Activated T-cell treated with anti-CD3 and anti-CD28 coated beads, Interleukin-2, amount 50 U/mL, for 4 hours (primary cell): Measurements from ENCODE around the gene HSD17B4. TPM values are rescaled to one million over a fixed set of nuclear protein-coding genes. Genes with fewer than 3 reads are reported as not detected.
"Not testable (repeated sequence)": the region's sequence is repeated elsewhere in the genome, so short reads cannot be mapped to it uniquely, and the experiment has no call there.

ENCODE experiments used
- ATAC-seq, 2 donors: fragments of 200-7000 bp; cut with Tn5 transposase; one replicate each; pipeline ENCODE4 v1.10.0; 2021
- DNase-seq: peaks from one replicate; pipeline ENCODE4 v3.0.0-alpha.2; 2020
- H3K27me3 Mint-ChIP-seq: one replicate; pipeline ENCODE4 v1.8.0; 2021; ENCODE audit warnings: low read depth, mixed read lengths
- H3K36me3 Mint-ChIP-seq: one replicate; pipeline ENCODE4 v1.8.0; 2022; ENCODE audit warnings: mixed read lengths; ENCODE audit not compliant: insufficient read depth
- H3K4me1 Mint-ChIP-seq: one replicate; pipeline ENCODE4 v1.8.0; 2021; ENCODE audit warnings: low read depth, mixed read lengths
- H3K4me3 Mint-ChIP-seq: one replicate; pipeline ENCODE4 v1.8.0; 2021; ENCODE audit warnings: mild to moderate bottlenecking, moderate library complexity, mixed read lengths
- H3K9me3 Mint-ChIP-seq: one replicate; pipeline ENCODE4 v1.8.0; 2021; ENCODE audit warnings: mixed read lengths
- total RNA-seq, 3 donors: library from RNA; stranded (reverse); gene quantifications; one replicate each; pipeline ENCODE4 v1.2.1, GENCODE V29; 2021

The HSD17B4 gene
- total RNA-seq, 3 donors from 2014 or later, result 59.7 to 74.4 (median 69.7) TPM

GRCh38 chr5:119449882-119450281 is 2.4 kb upstream of the HSD17B4 start:
- no peak for ATAC-seq
- peaks cover 4% of the 10 kb centered on the region for H3K27me3 Mint-ChIP-seq
- no peak overlapping the region for H3K4me3 Mint-ChIP-seq

GRCh38 chr5:119450627-119451026 is 1.7 kb upstream of the HSD17B4 start:
- H3K27me3 Mint-ChIP-seq, H3K4me3 Mint-ChIP-seq, ATAC-seq, H3K9me3 Mint-ChIP-seq, H3K36me3 Mint-ChIP-seq, DNase-seq: not testable (repeated sequence)
- peaks cover 14% of the 10 kb centered on the region for H3K4me1 Mint-ChIP-seq

More at GRCh38 chr5:119449882-119450281, 2.4 kb upstream of the HSD17B4 start:
- Mint-ChIP-seq H3K36me3 (no peaks in the 10 kb centered on the region), H3K9me3 (no peaks in the 10 kb centered on the region), H3K4me1 (peaks cover 14% of the 10 kb centered on the region)
- DNase-seq, result no peak

DNA sequence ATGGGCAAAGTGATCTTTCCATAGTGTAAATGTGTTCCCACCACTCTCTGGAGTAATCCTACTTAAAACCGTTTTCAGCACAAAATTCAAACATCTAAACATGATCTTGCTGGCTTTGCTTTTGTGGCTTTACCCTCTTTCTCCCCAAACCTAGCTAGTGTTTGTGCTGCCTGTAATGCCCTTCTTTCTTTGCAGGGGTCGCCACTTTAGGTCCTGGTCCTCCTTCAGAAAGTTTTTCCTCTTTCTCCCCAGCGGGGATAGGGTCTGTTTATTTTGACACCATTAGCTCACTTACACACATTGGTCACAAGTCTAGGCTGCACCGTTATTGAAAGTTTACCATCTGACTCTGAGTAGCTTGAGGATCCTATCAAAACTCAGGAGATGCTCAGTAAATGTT is 736 bp upstream of the HSD17B4 start:
- ATAC-seq (no peak), DNase-seq (no peak)
- peaks cover 2% of the 10 kb centered on the region for H3K36me3 Mint-ChIP-seq
- peaks cover 4% of the 10 kb centered on the region for H3K27me3 Mint-ChIP-seq
- no peaks in the 10 kb centered on the region for H3K9me3 Mint-ChIP-seq
- H3K4me3 Mint-ChIP-seq, result peak overlapping the region; percentile 94
- H3K4me1 Mint-ChIP-seq, result peaks cover 14% of the 10 kb centered on the region

DNA sequence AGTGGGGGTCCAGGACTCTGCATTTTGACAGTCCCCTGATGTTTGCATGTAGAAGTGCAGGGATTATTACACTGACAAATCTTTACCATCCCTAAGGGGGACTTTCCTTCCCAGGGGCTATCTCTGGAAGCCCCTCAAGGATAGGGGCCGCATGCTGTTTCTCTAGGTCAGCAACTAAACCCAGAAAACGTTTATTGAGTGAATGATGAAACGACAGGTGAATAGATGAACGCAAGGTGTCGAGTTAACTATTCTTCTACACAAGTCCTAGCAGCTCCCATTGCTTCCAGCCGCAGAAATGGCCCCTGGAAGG is 281 bp upstream of the HSD17B4 start:
- DNase-seq (no peak), ATAC-seq (no peak)

DNA sequence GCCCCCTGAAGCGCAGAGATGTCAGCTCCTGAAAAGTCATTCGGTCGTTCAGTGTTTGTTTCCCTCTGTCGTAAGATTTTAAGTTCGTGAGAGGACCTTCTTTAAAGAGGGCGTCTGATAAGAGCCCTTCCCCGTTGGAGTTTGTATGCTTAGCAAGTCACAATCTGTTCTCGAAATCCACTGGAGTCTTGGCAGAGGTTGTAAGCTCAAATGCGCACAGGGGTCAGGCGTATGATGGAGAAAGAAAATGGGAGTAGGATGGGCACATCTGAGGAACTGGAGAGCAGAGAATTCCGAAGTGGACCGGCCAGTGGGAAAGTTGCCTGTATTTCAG is 710 bp downstream of the HSD17B4 start:
- DNase-seq (no peak), ATAC-seq (peak in 1 of 2 donors; percentile 6)
- no peaks in the 10 kb centered on the region for H3K9me3 Mint-ChIP-seq
- no peaks in the 10 kb centered on the region for H3K27me3 Mint-ChIP-seq
- H3K4me3 Mint-ChIP-seq, result peak overlapping the region; percentile 94
- peaks cover 14% of the 10 kb centered on the region for H3K4me1 Mint-ChIP-seq
- peaks cover 14% of the 10 kb centered on the region for H3K36me3 Mint-ChIP-seq

More for the DNA sequence above, 281 bp upstream of the HSD17B4 start:
- Mint-ChIP-seq H3K4me1 (peaks cover 14% of the 10 kb centered on the region), H3K27me3 (peaks cover 4% of the 10 kb centered on the region), H3K4me3 (peak overlapping the region; percentile 94), H3K9me3 (no peaks in the 10 kb centered on the region), H3K36me3 (peaks cover 7% of the 10 kb centered on the region)

- H3K4me3 Mint-ChIP-seq, result no peak overlapping the region
- ATAC-seq (no peak), DNase-seq (no peak)
- no peaks in the 10 kb centered on the region for H3K27me3 Mint-ChIP-seq
- H3K4me1 Mint-ChIP-seq, result peaks cover 17% of the 10 kb centered on the region
- H3K9me3 Mint-ChIP-seq, result no peaks in the 10 kb centered on the region
- H3K36me3 Mint-ChIP-seq, result peaks cover 17% of the 10 kb centered on the region
Measured at GRCh38 chr5:119454171-119454570, 1.9 kb downstream of the HSD17B4 start.

GRCh38 chr5:119458911-119459632 is 6.8 kb downstream of the HSD17B4 start:
- no peak for ATAC-seq
- no peaks in the 10 kb centered on the region for H3K9me3 Mint-ChIP-seq
- peaks cover 9% of the 10 kb centered on the region for H3K4me1 Mint-ChIP-seq
- DNase-seq, result no peak
- H3K36me3 Mint-ChIP-seq, result peaks cover 22% of the 10 kb centered on the region
- no peak overlapping the region for H3K4me3 Mint-ChIP-seq
- no peaks in the 10 kb centered on the region for H3K27me3 Mint-ChIP-seq

DNA sequence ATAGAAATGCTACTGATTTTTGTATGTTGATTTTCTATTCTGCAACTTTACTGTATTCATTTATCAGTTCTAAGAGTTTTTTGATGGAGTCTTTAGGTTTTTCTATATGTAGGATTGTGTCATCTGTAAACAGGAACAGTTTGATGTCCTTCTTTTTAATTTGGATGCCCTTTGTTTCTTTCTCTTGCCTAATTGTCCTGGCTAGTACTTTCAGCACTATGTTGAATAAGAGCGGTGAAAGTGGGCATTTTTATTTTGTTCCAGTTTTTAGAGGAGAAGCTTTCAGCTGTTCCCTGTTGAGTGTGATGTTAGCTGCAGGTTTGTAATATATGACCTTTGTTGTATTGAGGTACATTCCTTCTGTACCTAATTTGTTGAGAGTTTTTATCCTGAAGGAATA is 13.3 kb downstream of the HSD17B4 start:
- Mint-ChIP-seq H3K27me3 (no peaks in the 10 kb centered on the region), H3K4me3 (no peak overlapping the region), H3K4me1 (peaks cover 19% of the 10 kb centered on the region), H3K9me3 (peaks cover 35% of the 10 kb centered on the region), H3K36me3 (peaks cover 52% of the 10 kb centered on the region)
- ATAC-seq, result no peak
- DNase-seq, result no peak

- peaks cover 35% of the 10 kb centered on the region for H3K9me3 Mint-ChIP-seq
- no peaks in the 10 kb centered on the region for H3K27me3 Mint-ChIP-seq
- H3K36me3 Mint-ChIP-seq, result peaks cover 51% of the 10 kb centered on the region
- DNase-seq (no peak), ATAC-seq (no peak)
- peaks cover 23% of the 10 kb centered on the region for H3K4me1 Mint-ChIP-seq
- no peak overlapping the region for H3K4me3 Mint-ChIP-seq
Measured at GRCh38 chr5:119468286-119468685, 16.0 kb downstream of the HSD17B4 start.

- Mint-ChIP-seq H3K36me3 (peaks cover 50% of the 10 kb centered on the region), H3K9me3 (peaks cover 35% of the 10 kb centered on the region), H3K4me1 (peaks cover 21% of the 10 kb centered on the region), H3K4me3 (no peak overlapping the region), H3K27me3 (no peaks in the 10 kb centered on the region)
- ATAC-seq, result no peak
- DNase-seq, result no peak
Measured at GRCh38 chr5:119470105-119470763, 17.9 kb downstream of the HSD17B4 start.

DNA sequence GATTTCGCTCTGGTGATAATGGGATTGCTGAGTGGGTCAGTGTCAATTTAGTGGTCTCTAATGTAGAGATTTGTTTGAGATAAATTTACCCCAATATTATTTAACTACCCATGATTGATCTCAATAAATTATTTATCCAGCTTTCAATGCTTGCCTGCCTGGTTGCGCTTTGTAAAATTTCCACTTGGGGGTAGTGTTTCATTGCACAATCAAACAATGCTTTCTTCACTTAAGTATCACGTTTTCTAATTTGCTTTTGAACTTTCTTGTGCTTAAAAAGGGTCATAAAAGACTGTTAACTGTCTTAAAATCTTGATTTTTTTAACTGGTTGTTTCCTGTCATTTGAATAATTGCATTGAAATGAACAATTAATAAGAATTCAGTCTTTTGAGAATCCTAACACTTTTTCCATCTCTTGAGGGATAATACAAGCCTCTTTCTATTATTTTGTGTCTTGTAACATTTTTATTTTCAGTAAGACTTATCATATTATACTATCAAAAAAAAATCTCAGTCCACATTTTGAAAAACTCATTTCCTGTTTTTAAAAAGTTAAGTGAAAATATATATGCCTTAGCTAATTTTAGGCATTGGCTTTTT is 18.7 kb downstream of the HSD17B4 start:
- DNase-seq (no peak), ATAC-seq (no peak)
- no peak overlapping the region for H3K4me3 Mint-ChIP-seq
- peaks cover 15% of the 10 kb centered on the region for H3K4me1 Mint-ChIP-seq
- H3K9me3 Mint-ChIP-seq, result peaks cover 34% of the 10 kb centered on the region
- peaks cover 49% of the 10 kb centered on the region for H3K36me3 Mint-ChIP-seq
- H3K27me3 Mint-ChIP-seq, result no peaks in the 10 kb centered on the region

GRCh38 chr5:119473241-119473640 is 20.9 kb downstream of the HSD17B4 start:
- H3K4me3 Mint-ChIP-seq, result no peak overlapping the region
- peaks cover 9% of the 10 kb centered on the region for H3K4me1 Mint-ChIP-seq
- H3K27me3 Mint-ChIP-seq, result no peaks in the 10 kb centered on the region
- DNase-seq (no peak), ATAC-seq (no peak)
- peaks cover 42% of the 10 kb centered on the region for H3K36me3 Mint-ChIP-seq
- peaks cover 14% of the 10 kb centered on the region for H3K9me3 Mint-ChIP-seq

DNA sequence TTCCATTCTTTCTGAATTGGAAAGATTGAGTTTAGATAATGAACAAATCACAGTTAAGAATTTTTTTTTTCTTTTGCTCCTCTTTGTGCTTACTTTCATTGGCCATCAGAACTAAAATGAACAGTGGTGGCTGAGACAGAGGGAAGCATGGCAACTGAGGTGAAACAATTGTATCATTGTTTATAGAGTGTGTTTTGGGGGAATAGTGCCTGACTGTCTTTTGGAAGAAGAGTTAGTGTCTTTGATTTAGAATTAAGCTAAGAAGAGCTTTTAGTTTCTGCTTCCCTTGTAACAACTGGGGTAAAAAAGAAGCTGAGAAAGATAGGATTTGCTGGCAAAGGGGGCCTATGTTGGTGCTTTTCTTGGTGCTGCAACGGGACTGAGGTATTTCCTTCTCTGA is 24.0 kb downstream of the HSD17B4 start:
- Mint-ChIP-seq H3K4me1 (peaks cover under 1% of the 10 kb centered on the region), H3K27me3 (no peaks in the 10 kb centered on the region), H3K4me3 (no peak overlapping the region), H3K9me3 (no peaks in the 10 kb centered on the region), H3K36me3 (peaks cover 44% of the 10 kb centered on the region)
- ATAC-seq (no peak), DNase-seq (no peak)

DNA sequence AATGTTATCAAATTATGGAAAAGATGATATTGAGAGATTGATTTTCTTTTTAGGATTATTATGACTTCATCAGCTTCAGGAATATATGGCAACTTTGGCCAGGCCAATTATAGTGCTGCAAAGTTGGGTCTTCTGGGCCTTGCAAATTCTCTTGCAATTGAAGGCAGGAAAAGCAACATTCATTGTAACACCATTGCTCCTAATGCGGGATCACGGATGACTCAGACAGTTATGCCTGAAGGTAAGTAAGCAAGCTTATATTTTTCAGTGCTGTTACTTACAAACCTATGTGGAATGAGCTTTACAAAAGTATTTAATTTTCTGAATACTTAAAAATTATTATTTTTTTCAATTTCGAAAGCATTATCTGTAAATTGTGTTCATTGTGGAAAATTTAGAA is 26.5 kb downstream of the HSD17B4 start:
- H3K27me3 Mint-ChIP-seq, result no peaks in the 10 kb centered on the region
- no peaks in the 10 kb centered on the region for H3K4me1 Mint-ChIP-seq
- H3K9me3 Mint-ChIP-seq, result no peaks in the 10 kb centered on the region
- H3K36me3 Mint-ChIP-seq, result peaks cover 53% of the 10 kb centered on the region
- no peak overlapping the region for H3K4me3 Mint-ChIP-seq
- DNase-seq (no peak), ATAC-seq (no peak)

GRCh38 chr5:119480629-119481028 is 28.3 kb downstream of the HSD17B4 start:
- DNase-seq, H3K4me3 Mint-ChIP-seq, H3K27me3 Mint-ChIP-seq, ATAC-seq, H3K4me1 Mint-ChIP-seq, H3K9me3 Mint-ChIP-seq: not testable (repeated sequence)
- peaks cover 50% of the 10 kb centered on the region for H3K36me3 Mint-ChIP-seq
